NCI-H1048 (cell line): ENCODE measurements around the gene MX2.

Experiments
- DNase-seq: peaks from one replicate; lab custom pipeline; 2025; lab: John Stamatoyannopoulos, UW

Gene MX2

GRCh38 chr21:41435706-41436105 lies 73.9 kb downstream of the MX2 start:
- no peak for DNase-seq

- no peak for DNase-seq
Observed at GRCh38 chr21:41437729-41438128, 75.9 kb downstream of the MX2 start.

- DNase-seq: no peak
Observed at GRCh38 chr21:41438425-41439113, 76.7 kb downstream of the MX2 start.

- no peak for DNase-seq
Observed at GRCh38 chr21:41439248-41439647, 77.4 kb downstream of the MX2 start.

GRCh38 chr21:41441546-41441945 lies 79.7 kb downstream of the MX2 start:
- no peak for DNase-seq

- no peak for DNase-seq
Observed at GRCh38 chr21:41442481-41443186, 80.8 kb downstream of the MX2 start.

GRCh38 chr21:41443562-41443961 lies 81.7 kb downstream of the MX2 start:
- DNase-seq: no peak

GRCh38 chr21:41444703-41445464 lies 83.1 kb downstream of the MX2 start:
- no peak for DNase-seq

- DNase-seq: no peak
Observed at GRCh38 chr21:41445465-41445862, 83.6 kb downstream of the MX2 start.

- DNase-seq: no peak
Observed at GRCh38 chr21:41446586-41446985, 84.8 kb downstream of the MX2 start.

GRCh38 chr21:41447356-41447755 lies 85.5 kb downstream of the MX2 start:
- no peak for DNase-seq

GRCh38 chr21:41449613-41450012 lies 87.8 kb downstream of the MX2 start:
- no peak for DNase-seq

- DNase-seq: no peak
Observed at GRCh38 chr21:41451753-41452676, 90.2 kb downstream of the MX2 start.

GRCh38 chr21:41453198-41453597 lies 91.4 kb downstream of the MX2 start:
- DNase-seq: no peak

- no peak for DNase-seq
Observed at GRCh38 chr21:41453761-41454160, 91.9 kb downstream of the MX2 start.

GRCh38 chr21:41458121-41458520 lies 96.3 kb downstream of the MX2 start:
- DNase-seq: no peak

- DNase-seq: no peak
Observed at GRCh38 chr21:41458559-41458958, 96.7 kb downstream of the MX2 start.
